MM.1S (cell line): ENCODE measurements around the gene CDK5RAP1.

Source experiments
- EZH2 ChIP-seq: fragments of 300-600 bp; sonication (generic); optimal IDR thresholded peaks from 2 replicates; pipeline ENCODE3; 2017; ENCODE audit warnings: low read depth, mild to moderate bottlenecking, antibody characterized with exemption, low read length, mixed read lengths
- EZH2phosphoT487 ChIP-seq: fragments of 300-600 bp; sonication (generic); IDR thresholded peaks from 2 replicates; pipeline ENCODE4 v1.6.1; 2018; ENCODE audit warnings: antibody characterized with exemption, low read length
- TF ChIP-seq, protein P1 (sequence below): fragments of 300-600 bp; sonication (generic); IDR thresholded peaks from 2 replicates; pipeline ENCODE4 v1.5.1; 2016; ENCODE audit warnings: antibody characterized with exemption, low read length, mixed read lengths

DNA sequence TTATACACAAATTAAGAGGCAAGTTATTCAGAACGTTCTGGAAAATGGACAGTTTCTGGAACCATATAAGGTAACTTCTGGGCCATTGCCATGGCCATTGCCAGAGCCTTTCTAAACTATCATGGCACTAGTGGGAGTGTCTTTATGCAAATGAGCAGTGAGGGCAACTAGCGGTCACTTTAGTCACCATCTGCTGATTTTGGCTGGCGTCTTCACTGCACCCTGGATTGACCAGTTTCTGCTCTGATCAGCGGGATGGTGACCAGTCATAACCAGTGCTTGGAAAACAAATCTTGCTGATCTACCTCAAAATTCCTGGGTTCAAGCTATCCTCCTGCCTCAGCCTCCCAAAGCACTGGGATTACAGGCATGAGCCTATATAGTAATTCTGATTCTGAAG, 49.5 kb upstream of the CDK5RAP1 start:
- TF ChIP-seq, protein P1, sequence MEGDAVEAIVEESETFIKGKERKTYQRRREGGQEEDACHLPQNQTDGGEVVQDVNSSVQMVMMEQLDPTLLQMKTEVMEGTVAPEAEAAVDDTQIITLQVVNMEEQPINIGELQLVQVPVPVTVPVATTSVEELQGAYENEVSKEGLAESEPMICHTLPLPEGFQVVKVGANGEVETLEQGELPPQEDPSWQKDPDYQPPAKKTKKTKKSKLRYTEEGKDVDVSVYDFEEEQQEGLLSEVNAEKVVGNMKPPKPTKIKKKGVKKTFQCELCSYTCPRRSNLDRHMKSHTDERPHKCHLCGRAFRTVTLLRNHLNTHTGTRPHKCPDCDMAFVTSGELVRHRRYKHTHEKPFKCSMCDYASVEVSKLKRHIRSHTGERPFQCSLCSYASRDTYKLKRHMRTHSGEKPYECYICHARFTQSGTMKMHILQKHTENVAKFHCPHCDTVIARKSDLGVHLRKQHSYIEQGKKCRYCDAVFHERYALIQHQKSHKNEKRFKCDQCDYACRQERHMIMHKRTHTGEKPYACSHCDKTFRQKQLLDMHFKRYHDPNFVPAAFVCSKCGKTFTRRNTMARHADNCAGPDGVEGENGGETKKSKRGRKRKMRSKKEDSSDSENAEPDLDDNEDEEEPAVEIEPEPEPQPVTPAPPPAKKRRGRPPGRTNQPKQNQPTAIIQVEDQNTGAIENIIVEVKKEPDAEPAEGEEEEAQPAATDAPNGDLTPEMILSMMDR, result no peak
- TF ChIP-seq EZH2 (no peak), EZH2phosphoT487 (no peak)
